Lower leg skin (tissue), 3 donors: ENCODE measurements around the gene C19orf12.

ENCODE experiments used
- CTCF ChIP-seq, 3 donors: fragments of 450-650 bp; IDR thresholded peaks; one replicate each; pipeline ENCODE4 v1.5.1; 2016; ENCODE audit warnings: antibody characterized with exemption in 3 of 3, mild to moderate bottlenecking in 3 of 3, moderate library complexity in 2 of 3
- POLR2A ChIP-seq, 2 donors: fragments of 450-650 bp; IDR thresholded peaks; one replicate each; pipeline ENCODE4 v1.6.1; 2016 to 2017; ENCODE audit warnings: antibody characterized with exemption in 2 of 2, mild to moderate bottlenecking in 1 of 2, moderate library complexity in 1 of 2

GRCh38 chr19:29748996-29749849 is 34.2 kb upstream of the C19orf12 start:
- TF ChIP-seq POLR2A (IDR thresholded peaks at IDR 0.05) (no peak), CTCF (IDR thresholded peaks at IDR 0.05) (no peak)
